ENCODE results near the gene MMP12.

DNA sequence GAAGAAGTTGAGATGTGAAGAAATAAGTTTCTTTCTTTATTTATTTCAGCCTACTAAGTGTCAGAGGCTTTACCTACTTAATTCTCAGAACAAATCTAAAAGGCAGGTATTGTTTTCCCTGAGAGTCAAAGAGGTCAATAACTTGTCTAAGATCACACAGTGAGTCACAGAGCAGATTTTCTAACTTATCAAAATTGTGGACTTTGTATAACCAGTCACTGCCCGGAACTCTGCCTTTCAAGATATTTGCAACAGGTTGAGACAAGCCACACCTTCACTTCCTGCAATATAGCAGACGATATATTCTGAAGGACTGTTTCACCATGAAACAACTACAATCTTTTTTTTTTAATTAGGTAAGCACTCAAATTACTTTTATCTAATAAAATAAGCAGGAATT is 20.8 kb downstream of the MMP12 start:
- no peak for TF ChIP-seq EZH2phosphoT487 (IDR thresholded peaks at IDR 0.05; ENCODE audit: borderline replicate concordance, low read length)
- TF ChIP-seq, protein P1, sequence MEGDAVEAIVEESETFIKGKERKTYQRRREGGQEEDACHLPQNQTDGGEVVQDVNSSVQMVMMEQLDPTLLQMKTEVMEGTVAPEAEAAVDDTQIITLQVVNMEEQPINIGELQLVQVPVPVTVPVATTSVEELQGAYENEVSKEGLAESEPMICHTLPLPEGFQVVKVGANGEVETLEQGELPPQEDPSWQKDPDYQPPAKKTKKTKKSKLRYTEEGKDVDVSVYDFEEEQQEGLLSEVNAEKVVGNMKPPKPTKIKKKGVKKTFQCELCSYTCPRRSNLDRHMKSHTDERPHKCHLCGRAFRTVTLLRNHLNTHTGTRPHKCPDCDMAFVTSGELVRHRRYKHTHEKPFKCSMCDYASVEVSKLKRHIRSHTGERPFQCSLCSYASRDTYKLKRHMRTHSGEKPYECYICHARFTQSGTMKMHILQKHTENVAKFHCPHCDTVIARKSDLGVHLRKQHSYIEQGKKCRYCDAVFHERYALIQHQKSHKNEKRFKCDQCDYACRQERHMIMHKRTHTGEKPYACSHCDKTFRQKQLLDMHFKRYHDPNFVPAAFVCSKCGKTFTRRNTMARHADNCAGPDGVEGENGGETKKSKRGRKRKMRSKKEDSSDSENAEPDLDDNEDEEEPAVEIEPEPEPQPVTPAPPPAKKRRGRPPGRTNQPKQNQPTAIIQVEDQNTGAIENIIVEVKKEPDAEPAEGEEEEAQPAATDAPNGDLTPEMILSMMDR (IDR thresholded peaks at IDR 0.05; ENCODE audit: low read depth, low read length, poor library complexity, severe bottlenecking), result no peak

Data from DOHH2 (cell line).